Hematopoietic multipotent progenitor cell treated with erythropoietin and hydrocortisone succinate and interleukin-3 and kit ligand, for 6 days (in vitro differentiated cells): ENCODE measurements around the gene POLL.
"Not testable (repeated sequence)": the region's sequence is repeated elsewhere in the genome, so short reads cannot be mapped to it uniquely, and the experiment has no call there.

Source experiments
- DNase-seq: peaks from one replicate; pipeline ENCODE4 v3.0.0-alpha.2; 2015

The POLL gene

DNA sequence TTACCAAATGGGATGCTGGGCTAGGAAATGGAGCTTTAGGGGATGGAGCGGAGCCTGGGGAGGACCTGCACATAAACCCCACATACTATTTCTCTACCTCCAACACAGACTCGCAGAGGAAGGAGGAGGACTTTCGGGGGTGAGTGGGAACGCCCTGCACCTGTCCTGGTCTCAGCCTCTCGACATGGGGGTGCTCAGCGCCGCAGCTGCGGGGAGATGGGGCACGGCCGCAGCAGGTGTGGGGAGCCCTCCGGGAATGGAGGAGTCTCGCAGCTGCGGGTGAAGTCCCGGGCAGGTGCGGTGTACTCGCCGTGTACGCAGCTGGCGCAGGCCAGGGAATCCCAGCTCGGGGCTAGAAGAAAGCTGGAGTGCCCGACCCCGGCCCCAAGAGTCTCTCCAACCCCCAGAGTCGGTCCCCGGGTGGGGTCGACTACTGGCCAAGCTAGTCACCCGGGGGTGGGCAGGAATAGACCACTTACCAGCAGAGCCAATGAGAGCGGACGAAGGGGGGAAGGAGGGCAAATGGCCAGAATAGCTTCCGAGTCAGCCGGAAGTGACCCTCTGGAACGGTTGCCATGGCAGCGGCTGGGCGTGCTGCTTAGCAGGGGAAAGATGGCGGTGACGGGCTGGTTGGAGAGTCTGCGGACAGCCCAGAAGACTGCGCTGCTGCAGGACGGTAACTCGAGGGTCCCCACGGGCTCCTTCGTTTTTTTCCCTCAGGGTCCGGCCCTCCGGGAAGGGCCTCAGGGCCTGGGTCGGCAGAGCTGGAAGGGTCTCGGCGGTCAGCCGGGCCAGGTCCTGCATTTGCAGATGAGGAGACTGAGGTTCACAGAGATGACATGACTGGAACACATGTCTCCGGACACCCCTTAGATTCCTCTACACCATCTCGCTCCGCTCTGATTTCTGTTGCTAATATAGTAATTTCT lies at the start of gene POLL, which contains the start of gene DPCD:
Gene POLL, minus strand, starts transcription at position 533 of the 929 bp plus-strand sequence. CDS start 897 bp downstream, outside the sequence.
Gene DPCD, plus strand, starts transcription at position 597 of the 929 bp plus-strand sequence. Its CDS starts 16 bp downstream, at position 613.
- peak; percentile 99 for DNase-seq

DNA sequence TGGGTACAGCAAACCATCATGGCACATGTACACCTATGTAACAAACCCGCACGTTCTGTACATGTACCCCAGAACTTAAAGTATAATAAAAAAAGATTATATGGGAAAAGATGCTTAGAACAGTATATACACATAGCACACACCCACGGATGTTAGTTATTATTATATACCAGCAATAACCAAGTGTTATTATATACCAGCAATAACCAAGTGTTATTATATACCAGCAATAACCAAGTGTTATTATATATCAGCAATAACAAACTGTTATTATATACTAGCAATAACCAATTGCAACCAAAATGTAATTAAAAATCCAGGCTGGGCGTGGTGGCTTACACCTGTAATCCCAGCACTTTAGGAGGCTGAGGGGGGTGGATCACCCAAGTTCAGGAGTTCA lies 45.5 kb upstream of the POLL start:
- not testable (repeated sequence) for DNase-seq

DNA sequence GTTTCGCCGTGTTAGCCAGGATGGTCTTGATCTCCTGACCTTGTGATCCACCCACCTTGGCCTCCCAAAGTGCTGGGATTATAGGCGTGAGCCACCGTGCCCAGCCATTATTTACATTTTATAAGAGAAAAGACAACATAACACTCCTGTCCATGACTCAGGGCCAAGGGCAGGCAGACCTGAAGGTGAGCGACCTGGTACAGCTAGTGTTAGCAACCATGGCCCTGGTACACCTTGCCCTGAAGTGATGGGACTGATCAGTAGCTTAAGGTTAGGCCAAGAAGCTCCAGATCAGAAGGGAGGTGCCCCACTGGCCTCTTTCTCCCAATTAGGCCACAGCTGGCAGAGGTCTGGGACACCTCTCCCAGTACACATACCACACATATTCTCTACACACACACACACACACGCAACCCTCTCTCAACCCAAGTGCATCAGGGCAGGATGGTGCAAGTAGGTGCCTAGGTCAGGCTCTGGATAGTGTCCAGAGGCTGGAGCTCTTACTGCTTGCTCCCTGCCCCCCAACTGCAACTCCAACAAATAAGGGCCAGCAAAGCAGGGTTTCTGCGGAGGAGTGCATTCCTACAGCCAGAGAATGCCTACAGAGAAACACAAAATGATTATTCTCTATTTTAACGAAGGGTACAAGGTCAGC lies 43.9 kb upstream of the POLL start:
- DNase-seq: no peak

DNA sequence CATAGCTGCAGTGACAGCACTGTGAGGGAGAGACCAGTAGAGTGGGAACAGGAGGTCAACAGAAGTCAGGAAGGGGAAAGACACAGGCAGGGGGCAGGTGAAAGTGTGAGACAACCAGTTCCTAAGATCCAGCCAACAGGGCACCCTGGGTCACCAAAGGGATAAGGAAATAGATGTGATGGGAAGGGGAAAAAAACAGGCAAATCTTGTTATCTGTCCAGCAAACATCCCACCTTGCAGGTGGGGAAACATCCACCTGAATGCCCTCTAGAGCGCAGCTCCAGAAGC lies 42.5 kb upstream of the POLL start:
- DNase-seq: no peak

DNA sequence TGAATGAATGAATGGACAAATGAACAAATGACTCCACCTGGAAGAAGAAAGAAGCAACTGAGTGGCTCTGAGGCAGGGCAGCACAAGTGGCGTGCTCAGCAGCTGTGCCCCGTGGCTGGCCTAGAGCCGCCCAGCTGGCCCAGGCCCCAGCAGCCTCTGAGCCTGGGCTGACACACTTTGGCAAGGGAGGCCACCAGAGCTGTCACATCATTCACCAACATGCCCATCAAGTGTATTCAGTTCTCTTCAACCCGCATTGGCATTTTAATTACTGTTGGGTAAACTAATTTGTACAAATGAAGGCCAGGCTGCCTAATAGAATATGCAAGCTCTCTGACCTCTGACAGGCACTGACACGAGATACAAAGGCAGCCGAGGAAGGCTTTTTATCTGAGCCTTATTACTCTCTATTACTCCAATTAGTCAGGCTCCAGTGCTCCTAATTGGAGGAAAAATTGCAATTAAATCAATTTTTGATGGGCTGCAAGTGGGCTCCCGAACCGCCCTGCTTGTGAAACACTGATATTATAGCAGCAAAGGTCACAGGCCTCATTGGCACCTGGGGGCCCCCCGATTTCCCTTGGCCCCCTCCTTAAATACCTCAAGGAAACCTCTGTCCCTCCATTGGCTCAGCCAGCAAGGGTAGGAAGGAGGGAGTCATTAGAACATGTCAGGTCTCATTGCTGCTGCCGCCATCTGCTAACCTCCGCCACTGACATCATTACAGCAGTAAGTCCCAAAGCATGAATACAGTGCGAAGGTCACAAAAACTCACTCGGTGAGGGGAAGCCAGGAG lies 42.0 kb upstream of the POLL start:
- DNase-seq: no peak

DNA sequence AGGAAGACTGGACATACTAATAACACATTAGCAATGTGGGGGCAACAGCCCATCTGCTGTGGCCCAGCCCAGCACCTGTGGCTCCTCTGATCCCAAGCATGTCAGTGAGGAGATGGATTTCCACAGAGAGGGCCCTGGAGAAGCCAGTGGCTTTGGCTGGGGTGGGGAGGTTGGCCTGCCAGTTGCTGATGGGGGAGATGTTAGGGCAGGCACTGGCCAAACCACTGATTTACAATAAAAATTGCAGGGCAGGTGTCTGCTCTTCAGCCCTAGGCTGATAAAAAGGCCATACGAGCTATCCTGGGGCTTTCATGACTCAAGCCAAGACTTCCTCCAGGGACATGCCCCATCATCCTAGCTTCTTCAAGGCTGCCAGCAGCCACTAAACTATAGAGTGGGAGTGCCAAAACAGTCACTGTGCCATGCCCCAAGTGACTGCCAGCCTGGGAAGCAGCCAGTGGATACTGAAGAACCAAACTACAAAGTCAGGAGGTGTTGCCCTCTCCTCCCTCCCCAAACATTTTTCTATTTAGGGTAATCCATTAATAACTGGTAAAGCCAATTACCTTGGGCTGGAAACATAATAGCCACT lies 37.9 kb upstream of the POLL start:
- DNase-seq: no peak

DNA sequence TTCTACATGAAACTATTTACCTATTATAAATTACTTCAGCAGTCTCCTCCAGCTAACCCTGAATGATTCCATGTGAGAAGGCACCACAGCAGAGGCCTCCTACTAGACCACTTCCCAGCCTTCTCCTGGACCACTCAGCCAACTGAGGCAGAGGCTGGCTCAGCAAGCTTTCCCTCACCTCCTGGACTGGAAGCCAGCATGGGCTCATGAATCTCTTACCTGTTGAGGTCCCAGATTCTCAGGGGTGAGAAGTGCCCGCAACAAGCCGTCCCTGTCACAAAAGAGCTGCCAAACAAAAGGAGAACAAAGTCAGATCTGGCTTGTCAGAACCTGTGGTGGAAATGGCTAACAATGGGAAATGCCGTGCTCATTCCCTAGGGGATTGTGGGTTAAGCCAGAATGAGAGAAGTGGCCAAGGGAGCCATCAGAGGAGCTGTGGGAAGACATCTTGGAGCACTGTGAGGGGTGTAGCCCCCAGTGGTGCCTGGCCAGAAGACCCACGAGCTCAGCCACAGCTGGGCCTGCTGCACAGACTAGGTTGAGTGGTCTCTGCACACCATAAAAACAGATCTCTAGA lies 36.6 kb upstream of the POLL start:
- DNase-seq: no peak

DNA sequence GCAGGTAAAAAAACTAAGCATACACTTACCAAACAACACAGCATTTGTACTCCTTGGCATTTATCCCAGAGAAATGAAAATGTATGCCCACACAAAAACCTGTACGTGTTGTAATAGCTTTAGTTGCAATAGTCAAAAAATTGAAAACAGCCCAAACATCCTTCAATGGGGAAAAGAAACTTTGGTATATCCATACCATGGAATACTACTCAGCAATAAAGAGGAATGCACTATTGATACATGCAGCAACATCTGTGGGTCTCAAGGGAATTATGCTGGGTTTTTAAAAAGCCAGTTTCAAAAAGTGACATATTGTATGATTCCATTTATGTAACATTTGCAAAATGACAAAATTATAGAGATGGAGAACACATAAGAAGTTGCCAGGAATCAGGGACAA lies 35.5 kb upstream of the POLL start:
- no peak for DNase-seq

DNA sequence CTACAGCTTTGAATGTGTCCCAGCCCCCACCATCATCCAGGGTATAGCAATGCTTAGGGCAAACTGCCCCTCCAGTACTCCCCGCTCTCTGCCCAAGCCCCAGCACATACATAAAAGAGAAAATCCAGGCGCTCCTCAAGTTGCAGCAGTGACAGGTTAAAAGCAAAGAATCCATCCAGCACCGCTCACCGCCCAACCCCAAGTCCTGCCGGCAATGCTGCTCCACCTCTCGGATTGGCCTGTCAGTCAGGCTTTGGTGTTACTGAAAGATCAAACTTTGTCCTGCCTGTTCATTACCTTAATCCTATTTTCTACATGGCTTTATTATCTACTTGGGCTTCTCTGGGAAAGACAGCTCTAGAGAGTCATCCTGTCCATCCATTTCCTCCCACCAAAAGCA lies 31.9 kb upstream of the POLL start:
- DNase-seq: no peak

DNA sequence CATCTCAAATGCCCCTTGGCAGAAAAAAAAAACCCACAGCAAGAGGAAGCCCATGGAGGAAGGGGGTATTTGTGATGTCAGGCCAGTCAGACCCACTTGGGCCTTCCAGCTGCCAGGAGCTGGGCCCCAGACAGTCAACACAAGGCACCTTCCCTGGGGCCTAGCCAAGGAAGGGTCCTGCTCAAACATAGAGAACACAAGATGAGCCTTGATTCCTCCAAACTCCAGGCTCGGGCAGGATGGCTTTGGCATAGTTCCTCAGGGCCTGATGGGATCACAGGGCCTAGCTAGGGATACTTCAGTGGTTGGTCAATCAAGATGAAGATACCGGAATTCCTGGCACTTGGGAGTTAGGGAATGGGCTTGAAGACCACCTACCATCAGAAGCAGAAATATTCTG lies 30.8 kb upstream of the POLL start:
- DNase-seq: no peak

DNA sequence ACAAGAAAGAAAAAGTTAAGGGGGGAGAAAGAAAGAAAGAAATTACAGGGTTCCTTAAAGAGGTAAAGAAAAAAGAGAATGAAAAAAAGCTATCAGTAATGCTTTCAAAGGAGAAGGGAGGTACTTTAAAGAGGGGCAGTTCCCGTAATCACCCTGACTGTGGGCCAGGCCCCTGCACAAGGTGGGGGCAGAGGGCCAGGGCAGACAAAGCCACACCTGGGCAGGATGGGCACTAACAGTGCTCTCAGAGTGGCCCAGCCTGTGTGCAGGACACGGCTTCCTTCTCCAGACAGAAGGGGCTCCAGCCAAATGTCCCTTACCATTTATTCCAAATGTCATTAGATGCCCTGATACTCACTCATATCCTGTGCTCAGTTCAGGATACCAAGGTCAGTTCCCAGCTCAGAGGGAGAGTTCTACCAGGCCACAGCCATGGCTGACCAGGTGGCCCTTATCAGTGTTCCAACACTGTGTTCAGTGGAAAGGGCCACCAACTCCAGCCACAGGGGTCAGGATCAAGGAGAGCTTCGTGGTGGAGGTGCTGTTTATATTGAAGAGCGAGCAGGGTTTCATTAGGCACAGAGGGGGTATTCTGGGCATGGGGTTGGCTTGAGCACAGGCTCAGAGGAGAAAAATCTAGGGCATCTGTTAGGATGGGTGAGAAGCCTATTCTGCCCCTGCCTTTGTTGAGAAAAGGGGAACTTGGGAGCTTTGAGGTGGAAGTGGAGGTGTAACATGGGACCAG lies 29.9 kb upstream of the POLL start:
- no peak for DNase-seq

DNA sequence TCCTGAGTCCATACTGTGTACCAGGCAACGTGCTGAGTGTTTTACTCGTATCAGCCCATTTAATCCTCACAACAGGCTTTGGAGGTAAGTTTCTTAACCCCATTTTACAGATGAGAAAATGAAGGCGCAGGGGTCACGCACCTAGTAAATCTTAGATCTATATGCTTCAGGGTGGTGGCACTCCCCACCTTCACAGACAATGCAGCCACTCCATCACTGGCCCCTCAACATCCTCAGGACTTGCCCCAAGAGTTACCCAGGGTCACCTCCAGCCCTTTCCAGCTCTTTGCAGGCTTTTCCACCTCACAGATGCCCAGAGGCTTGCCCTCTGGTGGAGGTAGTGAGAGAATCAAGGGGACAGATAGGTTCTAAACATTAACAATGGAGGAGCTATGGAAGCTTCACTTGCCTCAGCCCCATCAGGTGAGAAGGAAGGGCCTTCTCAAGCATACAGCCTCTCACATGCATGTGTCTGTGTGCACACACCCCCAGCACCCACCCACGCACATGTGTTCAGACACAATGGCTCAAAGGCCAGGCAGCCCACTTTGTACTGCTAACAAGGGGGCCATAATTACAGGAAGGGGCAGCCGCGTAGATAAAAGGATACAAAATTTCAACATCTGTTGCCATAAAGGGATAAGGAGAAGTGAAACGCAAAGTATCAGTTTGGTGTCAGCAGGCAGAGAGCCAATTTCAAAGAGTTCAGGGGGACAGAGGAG lies 29.2 kb upstream of the POLL start:
- DNase-seq: peak; percentile 33

DNA sequence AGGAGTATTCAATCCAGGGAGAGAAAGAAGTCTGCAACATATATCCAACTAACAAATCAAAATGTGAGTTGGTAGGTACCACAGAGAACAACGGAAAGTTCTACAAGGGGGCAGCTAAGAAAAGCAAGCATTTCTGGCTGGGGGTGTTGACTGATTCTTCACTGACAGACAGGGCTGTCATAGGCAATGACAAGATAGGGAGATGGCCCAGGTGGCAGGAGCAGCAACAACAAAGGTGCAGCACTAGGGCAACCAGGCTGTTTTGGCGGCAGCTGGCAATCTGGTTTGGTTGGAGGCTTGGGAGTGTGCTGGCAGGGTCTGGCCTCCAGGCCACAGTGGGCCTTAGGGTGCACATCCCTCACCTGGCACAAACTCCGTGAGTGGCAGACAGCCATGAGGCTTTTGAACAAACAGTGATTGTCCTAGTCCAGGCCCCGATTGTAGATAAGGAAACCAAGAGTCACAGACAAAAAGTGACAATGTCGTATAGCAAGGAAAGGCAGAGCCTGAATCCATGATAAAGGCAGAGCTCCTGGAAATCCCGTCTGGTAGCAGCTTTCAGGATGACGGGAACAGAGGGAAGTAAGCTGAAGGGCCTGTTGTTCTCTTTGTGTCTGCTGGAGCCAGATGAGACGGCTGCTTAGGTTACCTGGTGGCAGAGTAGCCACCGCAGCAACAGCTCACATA lies 28.5 kb upstream of the POLL start:
- DNase-seq: no peak

DNA sequence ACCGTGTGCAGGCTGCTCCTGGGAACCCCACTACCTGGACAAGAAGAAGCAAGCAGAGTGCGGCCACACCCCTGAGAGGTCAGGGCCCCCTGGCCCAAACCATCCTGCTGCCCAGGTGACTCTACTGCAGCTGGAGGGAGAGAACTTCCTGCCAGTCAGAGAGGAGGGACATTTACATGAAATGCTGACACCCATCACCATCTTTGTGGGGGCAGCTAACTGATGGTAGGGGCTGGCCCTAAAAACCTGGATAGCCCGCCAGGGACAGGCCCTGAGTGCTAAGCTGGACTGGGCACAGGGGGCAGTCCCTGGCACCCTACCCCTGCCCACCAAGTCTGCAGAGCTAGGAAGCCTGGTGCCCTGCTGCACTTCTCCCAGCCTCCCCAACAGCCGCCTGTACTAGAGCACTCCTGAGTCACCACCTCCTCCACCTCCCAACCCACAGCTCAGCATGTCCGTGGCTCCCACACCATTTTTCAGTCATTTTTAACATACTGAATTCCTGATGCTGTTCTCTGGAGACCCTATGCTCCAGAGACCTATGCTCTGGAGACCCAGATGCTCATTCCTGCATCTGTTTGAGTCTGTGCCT lies 27.6 kb upstream of the POLL start:
- no peak for DNase-seq

DNA sequence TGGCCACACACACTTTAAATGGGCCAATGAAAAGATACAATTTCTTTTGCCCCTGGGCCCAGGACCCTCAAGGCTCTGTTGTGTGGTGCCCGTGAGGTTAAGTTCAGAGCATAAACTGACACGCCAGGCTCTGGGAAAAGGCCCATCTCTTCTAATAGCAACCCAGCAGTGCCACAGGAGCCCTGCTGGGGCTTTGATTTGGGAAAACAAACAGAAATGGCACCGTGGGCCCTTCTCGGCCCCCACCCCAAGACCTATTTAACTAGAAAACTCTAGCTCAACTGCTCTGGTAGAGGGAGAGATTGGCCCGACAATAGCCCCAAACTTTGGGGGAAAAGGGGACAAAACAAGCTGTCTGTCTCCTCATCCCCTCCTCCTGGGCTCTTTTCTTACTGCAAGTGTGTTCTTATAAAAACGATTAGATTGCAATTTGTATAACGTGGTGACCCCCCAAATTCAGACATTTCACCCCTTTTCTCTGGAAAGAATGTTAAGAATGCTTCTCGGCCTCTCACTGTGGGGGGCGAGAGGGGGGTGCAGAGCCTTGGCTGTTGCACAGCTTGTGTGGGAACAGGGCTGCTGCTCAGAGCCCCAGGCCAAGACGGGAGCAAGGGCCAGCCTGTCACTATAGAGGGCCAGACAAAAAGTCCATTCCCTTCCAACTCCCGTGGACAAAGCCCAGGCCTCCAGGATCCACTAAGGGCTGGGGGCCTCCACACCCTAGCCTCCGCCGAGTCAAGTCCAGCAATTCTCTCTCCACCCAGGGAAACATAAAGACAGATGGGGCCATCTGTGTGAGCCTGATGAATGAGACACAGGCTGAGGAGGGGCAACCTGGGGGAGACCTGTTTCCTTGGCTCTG lies 26.8 kb upstream of the POLL start:
- no peak for DNase-seq

DNA sequence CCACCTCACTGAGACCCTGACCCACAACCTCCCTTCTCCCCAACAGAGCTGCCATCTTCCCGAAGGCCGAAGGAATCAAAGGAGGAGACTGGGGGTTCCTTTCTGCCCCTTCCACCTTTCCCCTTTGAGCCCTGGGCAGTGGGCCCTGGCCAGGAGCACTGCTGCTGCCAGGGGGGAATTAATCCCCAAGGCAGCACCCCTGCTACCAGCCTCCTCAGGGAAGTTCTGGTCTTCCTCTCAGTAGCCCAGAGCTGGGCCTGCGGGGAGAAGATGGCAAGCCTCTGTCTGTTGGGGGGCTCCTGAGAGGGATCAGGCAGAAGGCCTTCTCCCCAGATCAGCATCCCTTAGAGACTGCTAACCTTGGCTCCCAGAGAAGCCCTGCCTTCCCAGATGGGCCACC lies 25.6 kb upstream of the POLL start:
- no peak for DNase-seq

DNA sequence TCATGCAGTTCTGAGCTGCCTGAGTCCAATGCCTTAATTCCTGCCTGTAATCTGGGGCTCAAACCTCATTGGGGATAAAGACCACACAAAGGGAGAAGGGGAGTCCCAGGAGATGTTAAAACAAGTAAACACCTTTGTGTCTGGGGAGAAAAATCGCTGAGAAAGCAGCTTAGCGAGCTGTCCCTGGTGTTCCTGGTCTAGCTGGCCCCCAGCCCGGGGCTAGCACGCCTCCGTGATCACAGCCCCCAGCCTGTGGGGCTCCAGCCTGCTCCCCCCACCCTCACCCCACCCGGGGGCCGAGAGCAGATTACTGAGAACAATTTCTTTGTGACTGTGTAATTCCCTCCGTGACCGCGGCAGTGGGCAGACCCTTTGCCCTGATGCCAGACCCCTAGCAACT lies 24.8 kb upstream of the POLL start:
- no peak for DNase-seq

DNA sequence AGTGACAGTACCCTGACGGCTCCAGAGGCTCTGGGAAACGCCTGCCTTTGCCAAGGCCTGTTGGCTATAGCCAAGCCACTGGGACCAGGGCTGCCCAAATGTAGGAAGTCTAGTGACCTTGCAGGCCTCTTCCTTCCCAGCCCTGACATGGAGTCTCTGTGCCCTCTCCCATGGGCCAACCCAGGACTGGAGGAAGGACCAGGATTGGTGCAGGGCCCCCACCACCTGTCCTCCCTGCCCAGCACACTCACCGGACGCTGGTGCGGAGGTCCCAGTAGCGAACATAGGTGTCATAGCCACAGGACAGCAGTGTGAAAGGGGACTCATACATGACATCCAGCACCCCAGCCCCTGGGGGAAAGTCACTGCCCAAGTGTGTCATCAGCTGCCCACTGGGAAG lies 24.0 kb upstream of the POLL start:
- no peak for DNase-seq
